Transverse colon (tissue), 4 donors: ENCODE data around the gene PRR23E. TPM values are rescaled to one million over a fixed set of nuclear protein-coding genes. Genes with fewer than 3 reads are reported as not detected.

Experiments
- DNase-seq: peaks from one replicate; pipeline ENCODE4 v3.0.0-alpha.2; 2019
- H3K27ac ChIP-seq, 4 donors: fragments of 200-600 bp; sonication (generic); 2 replicates each; pipeline ENCODE4 v1.5.1; 2016 to 2018; ENCODE audit warnings: inconsistent platforms in 4 of 4
- H3K27me3 ChIP-seq: fragments of 200-600 bp; sonication (generic); 2 replicates; pipeline ENCODE4 v1.5.1; 2017; ENCODE audit warnings: inconsistent platforms
- H3K36me3 ChIP-seq, 4 donors: fragments of 200-600 bp; sonication (generic); 2 replicates each; pipeline ENCODE4 v1.5.1; 2017 to 2019; ENCODE audit warnings: inconsistent platforms in 4 of 4
- H3K4me1 ChIP-seq, 4 donors: fragments of 200-600 bp; sonication (generic); 2 replicates each; pipeline ENCODE4 v1.5.1; 2017 to 2020; ENCODE audit warnings: inconsistent platforms in 4 of 4
- H3K4me3 ChIP-seq, 4 donors: fragments of 200-600 bp; sonication (generic); 1 replicate in 1 of 4; 2 replicates in 3 of 4; pipeline versions ENCODE4 v1.5.1 to v1.6.1; 2017 to 2019; ENCODE audit warnings: inconsistent platforms in 4 of 4
- H3K9me3 ChIP-seq, 2 donors: fragments of 200-600 bp; sonication (generic); 2 replicates each; pipeline ENCODE4 v1.5.1; 2017 to 2019; ENCODE audit warnings: inconsistent platforms in 2 of 2
- CTCF ChIP-seq, 5 experiments: fragments of 200-600 bp in 3 of 5; fragments of 450-650 bp in 2 of 5; sonication (generic) in 3 of 5; IDR thresholded peaks; 1 replicate in 2 of 5; 2 replicates in 3 of 5; pipeline ENCODE4 v1.5.1; 2016 to 2017; ENCODE audit warnings: antibody characterized with exemption in 5 of 5, inconsistent platforms in 3 of 5, mild to moderate bottlenecking in 2 of 5, moderate library complexity in 1 of 5
- EP300 ChIP-seq: sonication (generic); formaldehyde crosslinking; IDR thresholded peaks from one replicate; pipeline ENCODE4 v1.6.1; 2017; ENCODE audit warnings: antibody characterized with exemption, low read depth
- POLR2A ChIP-seq: fragments of 450-650 bp; IDR thresholded peaks from one replicate; pipeline ENCODE4 v1.6.1; 2016; ENCODE audit warnings: antibody characterized with exemption, mild to moderate bottlenecking, moderate library complexity
- POLR2AphosphoS5 ChIP-seq, 3 donors: sonication (generic); formaldehyde crosslinking; IDR thresholded peaks; one replicate each; pipeline ENCODE4 v1.6.1; 2016; ENCODE audit warnings: antibody characterized with exemption in 3 of 3
- WGBS, 2 donors: methylation state at CpG; one replicate each; pipeline ENCODE4 v1.1.5; 2018; ENCODE audit warnings: low coverage in 1 of 2; 5-methylcytosine and 5-hydroxymethylcytosine counted together
- in situ Hi-C, 4 donors: fragments of 200-750 bp; cut with MboI; loops; one replicate each; pipeline versions ENCODE4 v1.15.0 to v1.15.1; 2017; ENCODE audit warnings: low sequenced_read_pairs in 3 of 4, low pct_ligation_motif_present in 1 of 4, low pct_unique_long_range_greater_than_20kb in 1 of 4
- intact Hi-C: fragments of 100-400 bp; cut with DNase I; formaldehyde crosslinking; loops from one replicate; pipeline ENCODE4 v1.15.1; 2023; ENCODE audit warnings: low total_unique reads
- small RNA-seq, 4 donors: library from RNA; depleted of rRNA; stranded (forward); fragments of <200 nt; gene quantifications; one replicate each; pipeline ENCODE3, GENCODE V24; 2016
- total RNA-seq, 4 donors: library from RNA; depleted of rRNA; stranded (reverse); fragments of >200 nt; gene quantifications; one replicate each; pipeline ENCODE4 v1.1.0, GENCODE V29; 2016

Gene PRR23E
- total RNA-seq, 4 donors from 2014 or later: not detected

- in situ Hi-C loops (no loop called here), intact Hi-C loops (no loop called here)
- no peak overlapping the region for H3K4me3 ChIP-seq
- H3K36me3 ChIP-seq: no peaks in the 10 kb centered on the region
- H3K4me1 ChIP-seq: no peaks in the 10 kb centered on the region
- no peak overlapping the region for H3K27ac ChIP-seq
- DNase-seq: no peak
- H3K9me3 ChIP-seq: peaks cover 0 to 3% of the 10 kb centered on the region in 2 donors
- no peak for TF ChIP-seq POLR2A
- TF ChIP-seq POLR2AphosphoS5 (IDR thresholded peaks at IDR 0.05): no peak
- TF ChIP-seq CTCF (IDR thresholded peaks at IDR 0.05): no peak
- TF ChIP-seq EP300: no peak
- 76% methylated on average over 3 of the region's 3 CpGs; no CpG with 5 or more reads in 1 of the 2 donors for WGBS, 2 donors
- peaks cover 15% of the 10 kb centered on the region for H3K27me3 ChIP-seq
Measured at GRCh38 chr3:127235706-127236105, 42.8 kb downstream of the PRR23E start.

- peaks cover 4 to 8% of the 10 kb centered on the region in 2 donors for H3K9me3 ChIP-seq
- H3K4me3 ChIP-seq: no peak overlapping the region
- no peaks in the 10 kb centered on the region for H3K4me1 ChIP-seq
- no peak overlapping the region for H3K27ac ChIP-seq
- DNase-seq: no peak
- no peak for TF ChIP-seq EP300
- TF ChIP-seq POLR2AphosphoS5 (IDR thresholded peaks at IDR 0.05): no peak
- no peak for TF ChIP-seq CTCF (IDR thresholded peaks at IDR 0.05)
- H3K27me3 ChIP-seq: peaks cover 18% of the 10 kb centered on the region
- 44 to 50% methylated on average over 3 of the region's 3 CpGs for WGBS, 2 donors
- intact Hi-C loops: no loop called here
- in situ Hi-C loops: no loop called here
- no peaks in the 10 kb centered on the region for H3K36me3 ChIP-seq
Measured at GRCh38 chr3:127237835-127238234, 44.9 kb downstream of the PRR23E start.

- in situ Hi-C loops: no loop called here
- Histone ChIP-seq H3K27me3 (peaks cover 18% of the 10 kb centered on the region), H3K4me1 (no peaks in the 10 kb centered on the region), H3K36me3 (no peaks in the 10 kb centered on the region), H3K27ac (no peak overlapping the region), H3K4me3 (no peak overlapping the region), H3K9me3 (peaks cover 4 to 9% of the 10 kb centered on the region in 2 donors)
- 71 to 88% methylated on average over 2 of the region's 2 CpGs for WGBS, 2 donors
- TF ChIP-seq POLR2A: no peak
- TF ChIP-seq EP300: no peak
- no peak for TF ChIP-seq CTCF (IDR thresholded peaks at IDR 0.05)
- TF ChIP-seq POLR2AphosphoS5 (IDR thresholded peaks at IDR 0.05): no peak
- DNase-seq: no peak
- intact Hi-C loops: no loop called here
Measured at GRCh38 chr3:127238602-127239001, 45.7 kb downstream of the PRR23E start.

GRCh38 chr3:127247292-127247691 lies 54.4 kb downstream of the PRR23E start:
- in situ Hi-C loops: no loop called here
- no peaks in the 10 kb centered on the region for H3K4me1 ChIP-seq
- DNase-seq: no peak
- no peak overlapping the region for H3K4me3 ChIP-seq
- H3K36me3 ChIP-seq: no peaks in the 10 kb centered on the region
- peaks cover 6 to 8% of the 10 kb centered on the region in 2 donors for H3K9me3 ChIP-seq
- 66 to 86% methylated on average over 1 of the region's 1 CpG for WGBS, 2 donors
- H3K27ac ChIP-seq: no peak overlapping the region
- intact Hi-C loops: no loop called here
- TF ChIP-seq POLR2A: no peak
- TF ChIP-seq POLR2AphosphoS5 (IDR thresholded peaks at IDR 0.05): no peak
- no peak for TF ChIP-seq CTCF (IDR thresholded peaks at IDR 0.05)
- no peak for TF ChIP-seq EP300
- no peaks in the 10 kb centered on the region for H3K27me3 ChIP-seq

Small RNAs within 50 kb of the gene (small RNA-seq; reads per million reads assigned to genes)
- gene RF00019: 0 reads per million in 4 donors
- gene RNU6-1047P: 0 reads per million in 4 donors

Other genes starting within 250 kb of the PRR23E start
- 10 to 100 TPM; 20.8 to 56.7 (median 27.7) TPM for gene PLXNA1, start 210.0 kb upstream of the PRR23E start, total RNA-seq
- gene PRR20G, start 94.9 kb downstream of the PRR23E start, total RNA-seq: not detected